Measurements from ENCODE around the gene NEB. TPM values are rescaled to one million over a fixed set of nuclear protein-coding genes. Genes with fewer than 3 reads are reported as not detected.

The NEB gene
- total and polyA plus RNA-seq, 2 of the 13 experiments (the other 11 are each of a cell fraction or from before 2014, with no cell fraction given), result 0.21 to 0.24 TPM

DNA sequence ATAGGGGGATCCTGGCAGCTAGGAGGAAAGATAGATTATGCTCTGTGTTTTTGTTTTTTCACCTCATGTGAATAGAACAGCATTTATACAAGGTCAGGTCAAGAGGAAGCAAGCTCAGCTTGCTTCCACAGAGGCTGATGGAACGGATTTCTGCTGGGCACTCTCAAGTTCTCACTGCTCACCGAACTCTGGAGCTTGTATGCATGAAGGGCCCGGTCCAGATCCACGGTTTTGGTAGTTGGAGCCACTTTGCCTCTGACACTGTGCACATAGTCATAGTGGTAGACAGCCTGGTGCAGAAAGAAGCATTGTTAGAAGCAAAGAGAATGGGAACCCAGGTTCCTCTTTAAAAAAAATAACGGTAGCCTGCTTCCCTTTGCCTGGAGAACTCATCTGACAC, 182.7 kb downstream of the NEB start:
- in situ Hi-C loops (cut with HindIII; ENCODE audit: extremely low pct_ligation_motif_present, low pct_unique_long_range_greater_than_20kb), result no loop called here
- no peaks in the 10 kb centered on the region for H3K36me3 ChIP-seq (replicated peaks in 1 of 2; ENCODE audit: control insufficient read depth in 1 of 2, insufficient read depth in 2 of 2, low read length in 2 of 2)
- no peak for DNase-seq (ENCODE audit: low spot score)
- H3K4me2 ChIP-seq (ENCODE audit: low read depth, low read length), result no peak overlapping the region
- 34% methylated on average over 5 of the region's 5 CpGs for whole genome bisulfite sequencing (ENCODE audit: low lambda C conversion rate)
- H3K9me3 ChIP-seq (ENCODE audit: low read length), result no peaks in the 10 kb centered on the region
- H3K4me1 ChIP-seq (ENCODE audit: insufficient read depth, low read length), result no peaks in the 10 kb centered on the region
- no peak overlapping the region for H3K4me3 ChIP-seq (replicated peaks in 1 of 3; ENCODE audit: insufficient read depth in 1 of 3, low read depth in 2 of 3, low read length in 3 of 3)
- POLR2A ChIA-PET, result no interaction called here
- H2AFZ ChIP-seq (ENCODE audit: low read length), result no peak overlapping the region
- intact Hi-C loops (cut with micrococcal nuclease; ENCODE audit: unreplicated experiment), result no loop called here
- H3K27me3 ChIP-seq (ENCODE audit: control insufficient read depth in 1 of 2, insufficient read depth in 2 of 2, low read length in 2 of 2), result no peaks in the 10 kb centered on the region
- no peak overlapping the region for H3K9ac ChIP-seq (ENCODE audit: insufficient read depth, low read depth, low read length)
- no peak for ATAC-seq
- H4K20me1 ChIP-seq (ENCODE audit: insufficient read depth, low read length), result no peaks in the 10 kb centered on the region
- no TSS peak for BruUV-seq (replicated peaks)
- CTCF ChIA-PET (ENCODE audit: low intra/inter-chr PET ratio, low total read pairs), result no interaction called here
- FAIRE-seq, result no peak
- H3K79me2 ChIP-seq (ENCODE audit: insufficient read depth, low read length), result no peaks in the 10 kb centered on the region
- H3K27ac ChIP-seq (ENCODE audit: extremely low read length, insufficient read depth, low read length), result no peak overlapping the region
- TF ChIP-seq FOXA3 (CRISPR knock-in tag; IDR thresholded peaks at IDR 0.05), result no peak
- no peak for TF ChIP-seq HES4 (CRISPR knock-in tag; IDR thresholded peaks at IDR 0.05; ENCODE audit: borderline replicate concordance)
- TF ChIP-seq SOX13 (IDR thresholded peaks at IDR 0.05), result no peak
- TF ChIP-seq SOX13 (CRISPR knock-in tag; conservative IDR thresholded peaks at IDR 0.05 in 1 of 2, IDR thresholded peaks at IDR 0.05 in 1 of 2), result no peak
- no peak for TF ChIP-seq DPF2 (CRISPR knock-in tag; IDR thresholded peaks at IDR 0.05; ENCODE audit: borderline replicate concordance, low read depth)
- TF ChIP-seq, protein P1, sequence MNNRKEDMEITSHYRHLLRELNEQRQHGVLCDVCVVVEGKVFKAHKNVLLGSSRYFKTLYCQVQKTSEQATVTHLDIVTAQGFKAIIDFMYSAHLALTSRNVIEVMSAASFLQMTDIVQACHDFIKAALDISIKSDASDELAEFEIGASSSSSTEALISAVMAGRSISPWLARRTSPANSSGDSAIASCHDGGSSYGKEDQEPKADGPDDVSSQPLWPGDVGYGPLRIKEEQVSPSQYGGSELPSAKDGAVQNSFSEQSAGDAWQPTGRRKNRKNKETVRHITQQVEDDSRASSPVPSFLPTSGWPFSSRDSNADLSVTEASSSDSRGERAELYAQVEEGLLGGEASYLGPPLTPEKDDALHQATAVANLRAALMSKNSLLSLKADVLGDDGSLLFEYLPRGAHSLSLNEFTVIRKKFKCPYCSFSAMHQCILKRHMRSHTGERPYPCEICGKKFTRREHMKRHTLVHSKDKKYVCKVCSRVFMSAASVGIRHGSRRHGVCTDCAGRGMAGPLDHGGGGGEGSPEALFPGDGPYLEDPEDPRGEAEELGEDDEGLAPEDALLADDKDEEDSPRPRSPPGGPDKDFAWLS (CRISPR knock-in tag; IDR thresholded peaks at IDR 0.05; ENCODE audit: borderline replicate concordance), result no peak
- TF ChIP-seq ZNF768 (CRISPR knock-in tag; IDR thresholded peaks at IDR 0.05), result no peak
- TF ChIP-seq, protein P2, sequence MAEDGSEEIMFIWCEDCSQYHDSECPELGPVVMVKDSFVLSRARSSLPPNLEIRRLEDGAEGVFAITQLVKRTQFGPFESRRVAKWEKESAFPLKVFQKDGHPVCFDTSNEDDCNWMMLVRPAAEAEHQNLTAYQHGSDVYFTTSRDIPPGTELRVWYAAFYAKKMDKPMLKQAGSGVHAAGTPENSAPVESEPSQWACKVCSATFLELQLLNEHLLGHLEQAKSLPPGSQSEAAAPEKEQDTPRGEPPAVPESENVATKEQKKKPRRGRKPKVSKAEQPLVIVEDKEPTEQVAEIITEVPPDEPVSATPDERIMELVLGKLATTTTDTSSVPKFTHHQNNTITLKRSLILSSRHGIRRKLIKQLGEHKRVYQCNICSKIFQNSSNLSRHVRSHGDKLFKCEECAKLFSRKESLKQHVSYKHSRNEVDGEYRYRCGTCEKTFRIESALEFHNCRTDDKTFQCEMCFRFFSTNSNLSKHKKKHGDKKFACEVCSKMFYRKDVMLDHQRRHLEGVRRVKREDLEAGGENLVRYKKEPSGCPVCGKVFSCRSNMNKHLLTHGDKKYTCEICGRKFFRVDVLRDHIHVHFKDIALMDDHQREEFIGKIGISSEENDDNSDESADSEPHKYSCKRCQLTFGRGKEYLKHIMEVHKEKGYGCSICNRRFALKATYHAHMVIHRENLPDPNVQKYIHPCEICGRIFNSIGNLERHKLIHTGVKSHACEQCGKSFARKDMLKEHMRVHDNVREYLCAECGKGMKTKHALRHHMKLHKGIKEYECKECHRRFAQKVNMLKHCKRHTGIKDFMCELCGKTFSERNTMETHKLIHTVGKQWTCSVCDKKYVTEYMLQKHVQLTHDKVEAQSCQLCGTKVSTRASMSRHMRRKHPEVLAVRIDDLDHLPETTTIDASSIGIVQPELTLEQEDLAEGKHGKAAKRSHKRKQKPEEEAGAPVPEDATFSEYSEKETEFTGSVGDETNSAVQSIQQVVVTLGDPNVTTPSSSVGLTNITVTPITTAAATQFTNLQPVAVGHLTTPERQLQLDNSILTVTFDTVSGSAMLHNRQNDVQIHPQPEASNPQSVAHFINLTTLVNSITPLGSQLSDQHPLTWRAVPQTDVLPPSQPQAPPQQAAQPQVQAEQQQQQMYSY (CRISPR knock-in tag; IDR thresholded peaks at IDR 0.05), result no peak
- no peak for TF ChIP-seq MAZ (IDR thresholded peaks at IDR 0.05; ENCODE audit: borderline replicate concordance, low read depth, low read length)
- no peak for TF ChIP-seq MAZ (CRISPR knock-in tag; IDR thresholded peaks at IDR 0.05; ENCODE audit: low read depth)
- TF ChIP-seq ZFP90 (CRISPR knock-in tag; IDR thresholded peaks at IDR 0.05; ENCODE audit: borderline replicate concordance), result no peak
- TF ChIP-seq ZNF549 (CRISPR knock-in tag; IDR thresholded peaks at IDR 0.05), result no peak
- no peak for TF ChIP-seq ZNF616 (CRISPR knock-in tag; IDR thresholded peaks at IDR 0.05; ENCODE audit: low read depth)
- TF ChIP-seq ZNF274 (CRISPR knock-in tag; IDR thresholded peaks at IDR 0.05), result no peak
- TF ChIP-seq, protein P3, sequence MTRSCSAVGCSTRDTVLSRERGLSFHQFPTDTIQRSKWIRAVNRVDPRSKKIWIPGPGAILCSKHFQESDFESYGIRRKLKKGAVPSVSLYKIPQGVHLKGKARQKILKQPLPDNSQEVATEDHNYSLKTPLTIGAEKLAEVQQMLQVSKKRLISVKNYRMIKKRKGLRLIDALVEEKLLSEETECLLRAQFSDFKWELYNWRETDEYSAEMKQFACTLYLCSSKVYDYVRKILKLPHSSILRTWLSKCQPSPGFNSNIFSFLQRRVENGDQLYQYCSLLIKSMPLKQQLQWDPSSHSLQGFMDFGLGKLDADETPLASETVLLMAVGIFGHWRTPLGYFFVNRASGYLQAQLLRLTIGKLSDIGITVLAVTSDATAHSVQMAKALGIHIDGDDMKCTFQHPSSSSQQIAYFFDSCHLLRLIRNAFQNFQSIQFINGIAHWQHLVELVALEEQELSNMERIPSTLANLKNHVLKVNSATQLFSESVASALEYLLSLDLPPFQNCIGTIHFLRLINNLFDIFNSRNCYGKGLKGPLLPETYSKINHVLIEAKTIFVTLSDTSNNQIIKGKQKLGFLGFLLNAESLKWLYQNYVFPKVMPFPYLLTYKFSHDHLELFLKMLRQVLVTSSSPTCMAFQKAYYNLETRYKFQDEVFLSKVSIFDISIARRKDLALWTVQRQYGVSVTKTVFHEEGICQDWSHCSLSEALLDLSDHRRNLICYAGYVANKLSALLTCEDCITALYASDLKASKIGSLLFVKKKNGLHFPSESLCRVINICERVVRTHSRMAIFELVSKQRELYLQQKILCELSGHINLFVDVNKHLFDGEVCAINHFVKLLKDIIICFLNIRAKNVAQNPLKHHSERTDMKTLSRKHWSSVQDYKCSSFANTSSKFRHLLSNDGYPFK (CRISPR knock-in tag; IDR thresholded peaks at IDR 0.05; ENCODE audit: borderline replicate concordance), result no peak
- no peak for TF ChIP-seq TAF15 (IDR thresholded peaks at IDR 0.05; ENCODE audit: low read depth, low read length, poor library complexity, severe bottlenecking)
